ENCODE data around the gene CDH13.

Gene CDH13

GRCh38 chr16:83305092-83305491 lies 678.3 kb downstream of the CDH13 start:
- no peaks in the 10 kb centered on the region for H3K4me1 ChIP-seq (ENCODE audit: control insufficient read depth in 5 of 5, insufficient read depth in 5 of 5, low read length in 5 of 5)
- no peak overlapping the region for H3K4me3 ChIP-seq (ENCODE audit: low read depth in 1 of 5, low read length in 5 of 5)
- H3K27me3 ChIP-seq (ENCODE audit: control insufficient read depth in 5 of 5, insufficient read depth in 4 of 5, low read length in 5 of 5): peaks cover 0 to 6% (median 3%) of the 10 kb centered on the region in 5 donors
- H3K9ac ChIP-seq (ENCODE audit: low read length in 5 of 5): no peak overlapping the region
- H3K9me3 ChIP-seq (ENCODE audit: control insufficient read depth in 5 of 5, low read length in 5 of 5): no peaks in the 10 kb centered on the region
- no peaks in the 10 kb centered on the region for H3K36me3 ChIP-seq (ENCODE audit: control insufficient read depth in 5 of 5, insufficient read depth in 5 of 5, low read length in 5 of 5)
- H3K27ac ChIP-seq (ENCODE audit: low read depth, low read length): no peak overlapping the region

GRCh38 chr16:83306961-83307593 lies 680.3 kb downstream of the CDH13 start:
- no peaks in the 10 kb centered on the region for H3K4me1 ChIP-seq (ENCODE audit: control insufficient read depth in 5 of 5, insufficient read depth in 5 of 5, low read length in 5 of 5)
- H3K4me3 ChIP-seq (ENCODE audit: low read depth in 1 of 5, low read length in 5 of 5): no peak overlapping the region
- no peaks in the 10 kb centered on the region for H3K36me3 ChIP-seq (ENCODE audit: control insufficient read depth in 5 of 5, insufficient read depth in 5 of 5, low read length in 5 of 5)
- H3K27ac ChIP-seq (ENCODE audit: low read depth, low read length): no peak overlapping the region
- no peak overlapping the region for H3K9ac ChIP-seq (ENCODE audit: low read length in 5 of 5)
- H3K27me3 ChIP-seq (ENCODE audit: control insufficient read depth in 5 of 5, insufficient read depth in 4 of 5, low read length in 5 of 5): peaks cover 0 to 11% (median 3%) of the 10 kb centered on the region in 5 donors
- H3K9me3 ChIP-seq (ENCODE audit: control insufficient read depth in 5 of 5, low read length in 5 of 5): no peaks in the 10 kb centered on the region

- Histone ChIP-seq H3K27me3 (ENCODE audit: control insufficient read depth in 5 of 5, insufficient read depth in 4 of 5, low read length in 5 of 5) (peaks cover 0 to 11% (median 3%) of the 10 kb centered on the region in 5 donors), H3K27ac (ENCODE audit: low read depth, low read length) (no peak overlapping the region), H3K9me3 (ENCODE audit: control insufficient read depth in 5 of 5, low read length in 5 of 5) (no peaks in the 10 kb centered on the region), H3K4me3 (ENCODE audit: low read depth in 1 of 5, low read length in 5 of 5) (no peak overlapping the region), H3K9ac (ENCODE audit: low read length in 5 of 5) (no peak overlapping the region), H3K4me1 (ENCODE audit: control insufficient read depth in 5 of 5, insufficient read depth in 5 of 5, low read length in 5 of 5) (no peaks in the 10 kb centered on the region), H3K36me3 (ENCODE audit: control insufficient read depth in 5 of 5, insufficient read depth in 5 of 5, low read length in 5 of 5) (no peaks in the 10 kb centered on the region)
Measured at GRCh38 chr16:83307594-83307992, 680.8 kb downstream of the CDH13 start.

GRCh38 chr16:83308414-83308813 lies 681.6 kb downstream of the CDH13 start:
- no peaks in the 10 kb centered on the region for H3K4me1 ChIP-seq (ENCODE audit: control insufficient read depth in 5 of 5, insufficient read depth in 5 of 5, low read length in 5 of 5)
- H3K36me3 ChIP-seq (ENCODE audit: control insufficient read depth in 5 of 5, insufficient read depth in 5 of 5, low read length in 5 of 5): no peaks in the 10 kb centered on the region
- peaks cover 0 to 11% (median 3%) of the 10 kb centered on the region in 5 donors for H3K27me3 ChIP-seq (ENCODE audit: control insufficient read depth in 5 of 5, insufficient read depth in 4 of 5, low read length in 5 of 5)
- no peaks in the 10 kb centered on the region for H3K9me3 ChIP-seq (ENCODE audit: control insufficient read depth in 5 of 5, low read length in 5 of 5)
- H3K9ac ChIP-seq (ENCODE audit: low read length in 5 of 5): no peak overlapping the region
- no peak overlapping the region for H3K4me3 ChIP-seq (ENCODE audit: low read depth in 1 of 5, low read length in 5 of 5)
- no peak overlapping the region for H3K27ac ChIP-seq (ENCODE audit: low read depth, low read length)

GRCh38 chr16:83310816-83311215 lies 684.0 kb downstream of the CDH13 start:
- H3K27me3 ChIP-seq (ENCODE audit: control insufficient read depth in 5 of 5, insufficient read depth in 4 of 5, low read length in 5 of 5): peaks cover 0 to 9% (median 0%) of the 10 kb centered on the region in 5 donors
- no peak overlapping the region for H3K27ac ChIP-seq (ENCODE audit: low read depth, low read length)
- H3K9me3 ChIP-seq (ENCODE audit: control insufficient read depth in 5 of 5, low read length in 5 of 5): no peaks in the 10 kb centered on the region
- H3K9ac ChIP-seq (ENCODE audit: low read length in 5 of 5): no peak overlapping the region
- H3K4me3 ChIP-seq (ENCODE audit: low read depth in 1 of 5, low read length in 5 of 5): no peak overlapping the region
- H3K36me3 ChIP-seq (ENCODE audit: control insufficient read depth in 5 of 5, insufficient read depth in 5 of 5, low read length in 5 of 5): no peaks in the 10 kb centered on the region
- no peaks in the 10 kb centered on the region for H3K4me1 ChIP-seq (ENCODE audit: control insufficient read depth in 5 of 5, insufficient read depth in 5 of 5, low read length in 5 of 5)

GRCh38 chr16:83312015-83312717 lies 685.4 kb downstream of the CDH13 start:
- Histone ChIP-seq H3K9ac (ENCODE audit: low read length in 5 of 5) (no peak overlapping the region), H3K27me3 (ENCODE audit: control insufficient read depth in 5 of 5, insufficient read depth in 4 of 5, low read length in 5 of 5) (peaks cover 0 to 9% (median 0%) of the 10 kb centered on the region in 5 donors), H3K4me3 (ENCODE audit: low read depth in 1 of 5, low read length in 5 of 5) (no peak overlapping the region), H3K9me3 (ENCODE audit: control insufficient read depth in 5 of 5, low read length in 5 of 5) (no peaks in the 10 kb centered on the region), H3K4me1 (ENCODE audit: control insufficient read depth in 5 of 5, insufficient read depth in 5 of 5, low read length in 5 of 5) (no peaks in the 10 kb centered on the region), H3K27ac (ENCODE audit: low read depth, low read length) (no peak overlapping the region), H3K36me3 (ENCODE audit: control insufficient read depth in 5 of 5, insufficient read depth in 5 of 5, low read length in 5 of 5) (no peaks in the 10 kb centered on the region)

GRCh38 chr16:83312718-83313245 lies 686.0 kb downstream of the CDH13 start:
- peaks cover 0 to 9% (median 0%) of the 10 kb centered on the region in 5 donors for H3K27me3 ChIP-seq (ENCODE audit: control insufficient read depth in 5 of 5, insufficient read depth in 4 of 5, low read length in 5 of 5)
- no peaks in the 10 kb centered on the region for H3K4me1 ChIP-seq (ENCODE audit: control insufficient read depth in 5 of 5, insufficient read depth in 5 of 5, low read length in 5 of 5)
- no peak overlapping the region for H3K27ac ChIP-seq (ENCODE audit: low read depth, low read length)

GRCh38 chr16:83315271-83315670 lies 688.5 kb downstream of the CDH13 start:
- Histone ChIP-seq H3K27me3 (ENCODE audit: control insufficient read depth in 5 of 5, insufficient read depth in 4 of 5, low read length in 5 of 5) (peaks cover 0 to 4% (median 0%) of the 10 kb centered on the region in 5 donors), H3K36me3 (ENCODE audit: control insufficient read depth in 5 of 5, insufficient read depth in 5 of 5, low read length in 5 of 5) (no peaks in the 10 kb centered on the region), H3K27ac (ENCODE audit: low read depth, low read length) (no peak overlapping the region), H3K9me3 (ENCODE audit: control insufficient read depth in 5 of 5, low read length in 5 of 5) (no peaks in the 10 kb centered on the region), H3K4me3 (ENCODE audit: low read depth in 1 of 5, low read length in 5 of 5) (no peak overlapping the region), H3K4me1 (ENCODE audit: control insufficient read depth in 5 of 5, insufficient read depth in 5 of 5, low read length in 5 of 5) (no peaks in the 10 kb centered on the region), H3K9ac (ENCODE audit: low read length in 5 of 5) (no peak overlapping the region)

More at GRCh38 chr16:83312718-83313245, 686.0 kb downstream of the CDH13 start:
- Histone ChIP-seq H3K9me3 (ENCODE audit: control insufficient read depth in 5 of 5, low read length in 5 of 5) (no peaks in the 10 kb centered on the region), H3K9ac (ENCODE audit: low read length in 5 of 5) (no peak overlapping the region), H3K4me3 (ENCODE audit: low read depth in 1 of 5, low read length in 5 of 5) (no peak overlapping the region), H3K36me3 (ENCODE audit: control insufficient read depth in 5 of 5, insufficient read depth in 5 of 5, low read length in 5 of 5) (no peaks in the 10 kb centered on the region)

- Histone ChIP-seq H3K27me3 (ENCODE audit: control insufficient read depth in 5 of 5, insufficient read depth in 4 of 5, low read length in 5 of 5) (no peaks in the 10 kb centered on the region), H3K9me3 (ENCODE audit: control insufficient read depth in 5 of 5, low read length in 5 of 5) (no peaks in the 10 kb centered on the region), H3K9ac (ENCODE audit: low read length in 5 of 5) (no peak overlapping the region), H3K27ac (ENCODE audit: low read depth, low read length) (no peak overlapping the region), H3K4me3 (ENCODE audit: low read depth in 1 of 5, low read length in 5 of 5) (no peak overlapping the region), H3K36me3 (ENCODE audit: control insufficient read depth in 5 of 5, insufficient read depth in 5 of 5, low read length in 5 of 5) (no peaks in the 10 kb centered on the region), H3K4me1 (ENCODE audit: control insufficient read depth in 5 of 5, insufficient read depth in 5 of 5, low read length in 5 of 5) (peaks cover 0 to 1% (median 0%) of the 10 kb centered on the region in 5 donors)
Measured at GRCh38 chr16:83316458-83316857, 689.7 kb downstream of the CDH13 start.

- H3K27ac ChIP-seq (ENCODE audit: low read depth, low read length): no peak overlapping the region
- H3K4me3 ChIP-seq (ENCODE audit: low read depth in 1 of 5, low read length in 5 of 5): no peak overlapping the region
- H3K27me3 ChIP-seq (ENCODE audit: control insufficient read depth in 5 of 5, insufficient read depth in 4 of 5, low read length in 5 of 5): no peaks in the 10 kb centered on the region
- H3K9me3 ChIP-seq (ENCODE audit: control insufficient read depth in 5 of 5, low read length in 5 of 5): peaks cover 0 to 3% (median 0%) of the 10 kb centered on the region in 5 donors
- H3K9ac ChIP-seq (ENCODE audit: low read length in 5 of 5): no peak overlapping the region
- H3K36me3 ChIP-seq (ENCODE audit: control insufficient read depth in 5 of 5, insufficient read depth in 5 of 5, low read length in 5 of 5): no peaks in the 10 kb centered on the region
- H3K4me1 ChIP-seq (ENCODE audit: control insufficient read depth in 5 of 5, insufficient read depth in 5 of 5, low read length in 5 of 5): peaks cover 0 to 1% (median 0%) of the 10 kb centered on the region in 5 donors
Measured at GRCh38 chr16:83318390-83318789, 691.6 kb downstream of the CDH13 start.
